Transverse colon (tissue), 4 donors: ENCODE measurements around the gene HTT. TPM values are rescaled to one million over a fixed set of nuclear protein-coding genes. Genes with fewer than 3 reads are reported as not detected.

ENCODE experiments used
- DNase-seq: peaks from one replicate; pipeline ENCODE4 v3.0.0-alpha.2; 2019
- H3K27ac ChIP-seq, 4 donors: fragments of 200-600 bp; sonication (generic); 2 replicates each; pipeline ENCODE4 v1.5.1; 2016 to 2018; ENCODE audit warnings: inconsistent platforms in 4 of 4
- H3K27me3 ChIP-seq: fragments of 200-600 bp; sonication (generic); 2 replicates; pipeline ENCODE4 v1.5.1; 2017; ENCODE audit warnings: inconsistent platforms
- H3K36me3 ChIP-seq, 4 donors: fragments of 200-600 bp; sonication (generic); 2 replicates each; pipeline ENCODE4 v1.5.1; 2017 to 2019; ENCODE audit warnings: inconsistent platforms in 4 of 4
- H3K4me1 ChIP-seq, 4 donors: fragments of 200-600 bp; sonication (generic); 2 replicates each; pipeline ENCODE4 v1.5.1; 2017 to 2020; ENCODE audit warnings: inconsistent platforms in 4 of 4
- H3K4me3 ChIP-seq, 4 donors: fragments of 200-600 bp; sonication (generic); 1 replicate in 1 of 4; 2 replicates in 3 of 4; pipeline versions ENCODE4 v1.5.1 to v1.6.1; 2017 to 2019; ENCODE audit warnings: inconsistent platforms in 4 of 4
- H3K9me3 ChIP-seq, 2 donors: fragments of 200-600 bp; sonication (generic); 2 replicates each; pipeline ENCODE4 v1.5.1; 2017 to 2019; ENCODE audit warnings: inconsistent platforms in 2 of 2
- CTCF ChIP-seq, 5 experiments: fragments of 200-600 bp in 3 of 5; fragments of 450-650 bp in 2 of 5; sonication (generic) in 3 of 5; IDR thresholded peaks; 1 replicate in 2 of 5; 2 replicates in 3 of 5; pipeline ENCODE4 v1.5.1; 2016 to 2017; ENCODE audit warnings: antibody characterized with exemption in 5 of 5, inconsistent platforms in 3 of 5, mild to moderate bottlenecking in 2 of 5, moderate library complexity in 1 of 5
- EP300 ChIP-seq: sonication (generic); formaldehyde crosslinking; IDR thresholded peaks from one replicate; pipeline ENCODE4 v1.6.1; 2017; ENCODE audit warnings: antibody characterized with exemption, low read depth
- POLR2A ChIP-seq: fragments of 450-650 bp; IDR thresholded peaks from one replicate; pipeline ENCODE4 v1.6.1; 2016; ENCODE audit warnings: antibody characterized with exemption, mild to moderate bottlenecking, moderate library complexity
- POLR2AphosphoS5 ChIP-seq, 3 donors: sonication (generic); formaldehyde crosslinking; IDR thresholded peaks; one replicate each; pipeline ENCODE4 v1.6.1; 2016; ENCODE audit warnings: antibody characterized with exemption in 3 of 3
- WGBS, 2 donors: methylation state at CpG; one replicate each; pipeline ENCODE4 v1.1.5; 2018; ENCODE audit warnings: low coverage in 1 of 2; 5-methylcytosine and 5-hydroxymethylcytosine counted together
- in situ Hi-C, 4 donors: fragments of 200-750 bp; cut with MboI; loops; one replicate each; pipeline versions ENCODE4 v1.15.0 to v1.15.1; 2017; ENCODE audit warnings: low sequenced_read_pairs in 3 of 4, low pct_ligation_motif_present in 1 of 4, low pct_unique_long_range_greater_than_20kb in 1 of 4
- intact Hi-C: fragments of 100-400 bp; cut with DNase I; formaldehyde crosslinking; loops from one replicate; pipeline ENCODE4 v1.15.1; 2023; ENCODE audit warnings: low total_unique reads
- total RNA-seq, 4 donors: library from RNA; depleted of rRNA; stranded (reverse); fragments of >200 nt; gene quantifications; one replicate each; pipeline ENCODE4 v1.1.0, GENCODE V29; 2016

HTT gene
- total RNA-seq, 4 donors from 2014 or later: 40.0 to 111 (median 79.4) TPM

DNA sequence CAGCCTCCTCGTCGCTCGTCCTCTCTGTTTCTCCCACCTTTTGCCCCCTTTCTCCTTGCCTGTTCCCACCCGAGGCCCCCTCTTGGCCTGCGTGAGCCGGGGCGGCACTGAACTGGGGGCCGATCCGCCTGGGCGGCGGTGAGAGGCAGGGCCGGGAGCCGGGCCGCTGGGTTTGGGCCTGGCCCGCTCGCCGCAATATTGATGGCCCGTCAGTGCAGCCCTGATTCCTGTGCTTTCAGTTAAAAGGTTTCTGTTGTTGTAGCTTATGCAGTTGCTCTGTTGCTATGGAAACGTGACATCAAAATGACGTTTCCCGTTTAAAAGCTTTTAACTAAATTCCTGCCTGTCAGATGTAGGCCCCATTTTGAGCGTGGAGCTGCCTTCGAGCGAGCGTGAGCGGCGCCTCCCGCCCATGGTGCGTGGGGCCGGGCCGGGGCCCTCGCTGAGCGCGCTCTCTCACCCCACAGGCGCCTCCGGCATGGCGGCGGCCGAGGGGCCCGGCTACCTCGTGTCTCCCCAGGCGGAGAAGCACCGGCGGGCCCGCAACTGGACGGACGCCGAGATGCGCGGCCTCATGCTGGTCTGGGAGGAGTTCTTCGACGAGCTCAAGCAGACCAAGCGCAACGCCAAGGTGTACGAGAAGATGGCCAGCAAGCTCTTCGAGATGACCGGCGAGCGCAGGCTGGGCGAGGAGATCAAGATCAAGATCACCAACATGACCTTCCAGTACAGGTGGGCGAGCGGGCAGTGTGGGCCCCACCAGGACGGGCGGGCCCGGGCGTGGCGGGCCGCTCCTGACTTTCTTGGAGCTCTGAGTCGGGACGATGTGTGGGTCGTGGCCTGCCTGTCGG is 174.6 kb downstream of the HTT start, which contains the start of gene MSANTD1:
Gene MSANTD1, plus strand, starts transcription at position 349 of the 851 bp plus-strand sequence. Its CDS starts 64 bp downstream, at position 413.
- Histone ChIP-seq H3K4me3 (no peak within 1 kb of the TSS), H3K36me3 (no peaks in the 10 kb centered on the region), H3K4me1 (no peaks in the 10 kb centered on the region), H3K27me3 (no peaks in the 10 kb centered on the region), H3K27ac (no peak within 1 kb of the TSS), H3K9me3 (no peaks in the 10 kb centered on the region)
- in situ Hi-C loops (no loop called here), intact Hi-C loops (no loop called here)
- WGBS, 2 donors: 90 to 93% methylated on average over 9 to 72 of the region's 72 CpGs
- no peak for DNase-seq
- TF ChIP-seq POLR2AphosphoS5 (IDR thresholded peaks at IDR 0.05) (no peak), EP300 (no peak), POLR2A (no peak), CTCF (IDR thresholded peaks at IDR 0.05) (no peak)

GRCh38 chr4:3249711-3250437 is 175.4 kb downstream of the HTT start:
- in situ Hi-C loops: no loop called here
- no peaks in the 10 kb centered on the region for H3K36me3 ChIP-seq
- no peak for DNase-seq
- H3K27ac ChIP-seq: no peak overlapping the region
- H3K27me3 ChIP-seq: no peaks in the 10 kb centered on the region
- H3K9me3 ChIP-seq: no peaks in the 10 kb centered on the region
- TF ChIP-seq CTCF (IDR thresholded peaks at IDR 0.05): no peak
- TF ChIP-seq POLR2AphosphoS5 (IDR thresholded peaks at IDR 0.05): no peak
- no peak for TF ChIP-seq POLR2A
- TF ChIP-seq EP300: no peak
- no peak overlapping the region for H3K4me3 ChIP-seq
- WGBS, 2 donors: 97% methylated on average over 18 of the region's 20 CpGs; no CpG with 5 or more reads in 1 of the 2 donors
- intact Hi-C loops: no loop called here
- H3K4me1 ChIP-seq: no peaks in the 10 kb centered on the region

GRCh38 chr4:3250438-3250955 is 176.0 kb downstream of the HTT start:
- TF ChIP-seq EP300 (no peak), CTCF (IDR thresholded peaks at IDR 0.05) (no peak), POLR2A (no peak), POLR2AphosphoS5 (IDR thresholded peaks at IDR 0.05) (no peak)
- H3K36me3 ChIP-seq: no peaks in the 10 kb centered on the region
- no peak overlapping the region for H3K27ac ChIP-seq
- in situ Hi-C loops (no loop called here), intact Hi-C loops (no loop called here)
- H3K4me3 ChIP-seq: no peak overlapping the region
- H3K4me1 ChIP-seq: no peaks in the 10 kb centered on the region
- 90 to 94% methylated on average over 3 to 14 of the region's 14 CpGs for WGBS, 2 donors
- H3K27me3 ChIP-seq: no peaks in the 10 kb centered on the region
- H3K9me3 ChIP-seq: no peaks in the 10 kb centered on the region
- DNase-seq: no peak
